Colon (tissue), 2 donors: ENCODE measurements around the gene SERPINF2.
"Not testable (repeated sequence)": the region's sequence is repeated elsewhere in the genome, so short reads cannot be mapped to it uniquely, and the experiment has no call there.

Source experiments
- FAIRE-seq: peaks from 2 replicates; lab custom pipeline; 2012; peaks lifted over from hg19 to GRCh38; lab: Jason Lieb, UNC
- donor health status: control.
- donor health status: control.

Gene SERPINF2

DNA sequence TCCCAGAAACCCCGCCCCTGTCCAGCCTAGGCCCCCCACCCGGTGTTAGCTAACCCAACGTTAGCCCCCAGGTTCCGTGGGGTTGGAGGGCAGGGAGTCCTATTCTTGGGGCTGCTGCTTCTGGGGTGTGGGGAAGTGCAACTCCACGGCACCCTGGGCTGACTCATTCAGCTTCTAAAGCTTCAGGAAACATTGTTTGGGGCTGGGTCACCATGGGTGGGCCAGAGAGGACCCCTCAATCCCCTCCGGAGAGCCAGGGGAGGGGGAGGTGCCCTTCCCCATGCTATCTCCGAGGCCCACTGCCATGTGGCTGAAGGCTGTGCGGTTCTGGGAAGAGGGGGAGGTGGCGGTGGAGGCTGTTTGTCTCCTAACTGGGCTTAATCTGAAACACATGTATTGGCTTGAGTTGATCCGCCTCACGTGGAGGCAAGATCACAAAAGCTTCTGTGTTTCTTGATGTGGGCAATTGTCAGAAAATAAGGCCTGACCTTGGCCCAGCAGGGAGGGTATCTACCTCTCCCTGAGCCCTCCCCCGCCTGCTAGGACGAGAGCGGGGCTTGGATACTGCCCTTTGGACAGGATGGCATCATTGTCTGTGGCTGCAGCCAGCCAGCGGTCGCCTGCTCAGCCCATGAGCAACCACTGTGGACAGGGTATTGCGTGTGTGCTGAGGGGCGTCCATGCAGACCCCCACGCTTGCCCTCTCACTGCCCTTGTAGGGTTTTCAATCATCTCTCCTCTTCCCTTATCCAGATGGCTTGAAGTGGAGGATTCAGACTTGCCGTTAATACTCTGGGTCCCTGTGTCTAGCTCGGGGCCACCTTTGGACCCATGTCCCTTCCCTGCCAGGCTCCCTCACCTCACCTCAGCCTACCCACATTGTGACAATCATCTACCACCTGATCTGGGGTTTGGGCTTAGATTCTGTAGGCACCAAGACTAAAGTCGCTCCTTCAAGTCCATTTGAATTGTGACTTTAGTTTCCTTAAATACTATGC, 20.5 kb downstream of the SERPINF2 start:
- FAIRE-seq: no peak

GRCh38 chr17:1764284-1764683, 21.6 kb downstream of the SERPINF2 start:
- no peak for FAIRE-seq

DNA sequence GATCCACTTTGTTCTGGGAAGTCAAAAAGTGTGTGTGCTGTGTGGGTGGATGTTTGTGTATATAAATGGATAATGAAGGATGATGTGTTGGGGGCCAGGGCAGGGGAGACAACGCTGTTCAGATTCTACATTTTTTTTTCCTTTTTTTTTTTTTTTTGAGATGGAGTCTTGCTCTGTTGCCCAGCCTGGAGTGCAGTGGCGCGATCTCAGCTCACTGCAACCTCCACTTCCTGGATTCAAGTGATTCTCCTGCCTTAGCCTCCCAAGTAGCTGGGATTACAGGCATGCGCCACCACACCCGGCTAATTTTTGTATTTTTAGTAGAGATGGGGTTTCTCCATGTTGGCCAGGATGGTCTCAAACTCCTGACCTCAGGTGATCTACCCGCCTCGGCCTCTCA, 22.0 kb downstream of the SERPINF2 start:
- FAIRE-seq: not testable (repeated sequence)

GRCh38 chr17:1765576-1765975, 22.9 kb downstream of the SERPINF2 start:
- no peak for FAIRE-seq

- FAIRE-seq: no peak
Measured at GRCh38 chr17:1766382-1767135, 23.9 kb downstream of the SERPINF2 start.

- no peak for FAIRE-seq
Measured at GRCh38 chr17:1767358-1767757, 24.7 kb downstream of the SERPINF2 start.

- no peak for FAIRE-seq
Measured at GRCh38 chr17:1769822-1770477, 27.3 kb downstream of the SERPINF2 start.

DNA sequence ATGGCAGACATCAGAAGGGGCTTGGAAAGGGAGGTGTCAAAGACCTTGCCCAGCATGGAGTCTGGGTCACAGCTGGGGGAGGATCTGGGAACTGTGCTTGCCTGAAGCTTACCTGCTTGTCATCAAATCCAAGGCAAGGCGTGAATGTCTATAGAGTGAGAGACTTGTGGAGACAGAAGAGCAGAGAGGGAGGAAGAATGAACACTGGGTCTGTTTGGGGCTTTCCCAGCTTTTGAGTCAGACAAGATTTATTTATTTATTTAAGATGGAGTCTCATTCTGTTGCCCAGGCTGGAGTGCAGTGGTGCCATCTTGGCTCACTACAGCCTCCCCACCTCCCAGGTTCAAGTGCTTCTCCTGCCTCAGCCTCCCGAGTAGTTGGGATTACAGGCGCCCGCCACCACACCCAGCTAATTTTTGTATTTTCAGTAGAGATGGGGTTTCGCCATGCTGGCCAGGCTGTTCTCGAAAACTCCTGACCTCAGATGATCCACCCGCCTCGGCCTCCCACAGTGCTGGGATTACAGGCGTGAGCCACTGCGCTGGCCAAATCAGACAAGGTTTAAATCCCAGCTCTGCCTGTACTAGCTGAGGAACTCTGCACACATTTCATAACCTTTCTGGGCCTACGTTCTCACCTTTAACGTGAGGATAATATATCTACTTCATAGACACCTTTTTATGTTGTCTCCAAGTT, 30.5 kb downstream of the SERPINF2 start:
- FAIRE-seq: not testable (repeated sequence)

GRCh38 chr17:1773696-1774181, 31.1 kb downstream of the SERPINF2 start:
- no peak for FAIRE-seq

GRCh38 chr17:1774390-1775176, 31.9 kb downstream of the SERPINF2 start:
- no peak for FAIRE-seq

GRCh38 chr17:1776328-1776727, 33.7 kb downstream of the SERPINF2 start:
- FAIRE-seq: no peak

DNA sequence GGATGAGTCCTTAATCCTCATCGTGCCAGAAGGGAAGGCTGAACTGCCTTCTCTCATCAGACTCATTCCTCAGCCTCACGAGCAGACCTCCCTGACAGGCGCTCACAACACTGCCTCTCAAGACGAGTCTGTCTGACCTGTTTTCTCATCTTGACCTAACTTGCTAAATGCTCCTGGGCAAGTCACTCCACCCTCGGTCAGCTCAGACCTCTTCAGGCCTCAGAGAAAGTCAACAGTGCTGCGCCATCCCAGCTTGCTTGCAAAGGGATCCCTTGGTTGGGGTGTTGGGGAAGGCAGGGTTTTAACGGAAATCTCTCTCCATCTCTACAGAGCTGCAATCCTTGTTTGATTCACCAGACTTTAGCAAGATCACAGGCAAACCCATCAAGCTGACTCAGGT, 34.2 kb downstream of the SERPINF2 start:
- FAIRE-seq: no peak

DNA sequence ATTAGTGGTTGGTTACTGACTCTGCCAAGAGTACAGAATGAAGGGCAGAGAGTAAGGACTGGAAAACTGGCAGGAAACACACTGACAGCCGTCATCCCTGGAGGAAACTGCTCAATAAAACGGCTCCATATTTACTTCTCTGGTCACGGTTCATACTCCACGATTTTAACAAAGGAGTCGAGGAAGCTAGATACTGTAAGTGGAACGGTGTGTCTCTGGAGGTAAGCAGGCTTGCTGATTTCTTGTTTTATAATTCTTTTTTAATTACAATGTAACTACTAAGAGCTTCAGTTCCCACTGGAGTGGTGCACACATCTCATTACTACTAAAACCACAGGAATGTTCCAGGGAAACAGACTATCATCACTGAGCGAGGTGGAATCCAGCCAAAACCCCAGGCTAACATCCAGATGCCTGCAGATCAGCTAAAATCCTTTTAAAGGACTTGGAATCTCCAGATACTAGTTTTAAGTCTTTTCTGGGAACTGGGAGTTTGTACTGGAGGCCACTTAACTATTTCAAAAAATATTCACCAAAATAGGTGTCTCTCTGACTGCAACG, 37.0 kb downstream of the SERPINF2 start:
- FAIRE-seq: no peak

GRCh38 chr17:1782171-1782567, 39.5 kb downstream of the SERPINF2 start:
- FAIRE-seq: no peak

- no peak for FAIRE-seq
Measured at GRCh38 chr17:1783271-1783670, 40.6 kb downstream of the SERPINF2 start.

DNA sequence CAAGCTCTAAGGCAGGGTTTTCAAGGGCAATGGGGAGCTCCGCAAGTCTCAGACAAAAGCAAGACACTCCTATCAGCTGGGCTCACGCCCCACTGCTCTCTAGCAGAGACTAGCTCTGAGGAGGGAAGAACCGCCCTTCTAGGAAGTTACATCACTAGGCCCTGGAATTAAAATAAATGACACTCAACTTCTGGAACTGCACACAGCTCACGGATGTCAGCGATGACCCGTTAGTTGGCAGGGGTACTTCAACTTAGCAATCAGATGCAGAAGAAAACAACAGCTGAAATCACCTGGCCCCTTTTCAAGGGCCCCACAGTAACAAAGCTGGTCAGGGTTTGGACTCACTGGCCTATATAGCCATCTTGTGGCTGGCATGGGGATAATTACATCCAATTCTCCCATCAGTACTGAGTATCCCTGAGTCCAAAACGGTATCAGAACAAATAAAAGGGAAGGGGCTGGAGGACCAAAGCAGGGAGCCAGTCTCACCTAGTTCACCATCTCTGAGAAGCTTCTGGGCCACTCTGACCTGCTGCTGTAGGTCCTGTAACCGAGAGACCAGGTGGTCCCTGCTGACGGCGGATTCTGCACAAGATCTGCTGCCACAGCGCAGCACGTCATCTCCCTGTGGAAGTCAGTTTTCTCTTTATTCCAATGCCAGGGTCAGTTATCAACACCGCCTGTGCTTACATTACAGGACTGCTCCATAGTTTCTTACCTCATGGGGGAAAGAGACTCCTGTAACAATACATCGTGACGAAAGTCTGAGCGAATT, 41.4 kb downstream of the SERPINF2 start:
- no peak for FAIRE-seq

GRCh38 chr17:1785930-1786329, 43.3 kb downstream of the SERPINF2 start:
- FAIRE-seq: no peak

- no peak for FAIRE-seq
Measured at GRCh38 chr17:1786708-1787107, 44.0 kb downstream of the SERPINF2 start.

GRCh38 chr17:1787301-1787902, 44.7 kb downstream of the SERPINF2 start:
- FAIRE-seq: no peak
